DMS 273 treated with DMSO at 0.1 percent for 48 hours (cell line): ENCODE results near the gene ROMO1.

Experiments
- DNase-seq: peaks from one replicate; lab custom pipeline; 2025; lab: John Stamatoyannopoulos, UW

Gene ROMO1

DNA sequence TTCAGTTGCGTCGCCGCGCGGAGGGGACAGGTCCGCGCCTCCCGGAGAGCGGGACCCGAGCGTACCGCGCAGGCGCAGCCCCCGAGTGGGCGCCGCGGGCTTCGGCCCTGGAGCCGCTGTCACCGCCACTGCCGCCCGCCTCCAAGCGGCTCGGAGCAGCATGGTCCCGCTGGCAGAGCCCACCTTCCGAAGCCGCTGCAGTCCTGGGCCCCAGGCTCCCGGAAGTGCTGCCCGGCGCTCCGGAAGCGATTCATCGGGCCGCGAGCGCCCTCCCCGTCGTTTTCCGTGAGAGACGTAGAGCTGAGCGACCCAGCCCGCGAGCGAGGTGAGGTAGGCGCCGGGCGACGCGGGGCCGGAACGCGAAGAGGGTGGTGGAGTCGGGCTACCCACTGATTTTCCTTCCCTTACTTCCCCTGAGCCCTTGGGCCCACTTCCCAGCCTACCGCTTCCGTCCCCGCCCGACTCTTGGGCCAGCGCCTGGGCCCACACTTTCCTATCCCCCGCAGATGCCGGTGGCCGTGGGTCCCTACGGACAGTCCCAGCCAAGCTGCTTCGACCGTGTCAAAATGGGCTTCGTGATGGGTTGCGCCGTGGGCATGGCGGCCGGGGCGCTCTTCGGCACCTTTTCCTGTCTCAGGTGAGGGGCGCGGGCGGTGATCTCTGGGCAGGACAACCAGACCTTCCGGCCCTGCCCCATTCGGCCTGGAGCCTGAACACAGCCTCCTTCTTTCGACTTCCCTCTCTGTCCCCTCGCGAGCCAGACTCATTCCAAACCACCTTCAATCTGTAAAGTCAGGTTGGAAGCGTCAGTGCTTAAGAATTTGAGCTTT is at the start of gene ROMO1, which contains the start of gene NFS1:
Gene ROMO1 (plus strand): TSS at position 279 of the 830 bp plus-strand sequence. CDS start 228 bp downstream, at position 507.
Gene NFS1 (minus strand): TSS at position 226 of the 830 bp plus-strand sequence. CDS start 64 bp downstream, at position 162.
- DNase-seq = peak; percentile 29

DNA sequence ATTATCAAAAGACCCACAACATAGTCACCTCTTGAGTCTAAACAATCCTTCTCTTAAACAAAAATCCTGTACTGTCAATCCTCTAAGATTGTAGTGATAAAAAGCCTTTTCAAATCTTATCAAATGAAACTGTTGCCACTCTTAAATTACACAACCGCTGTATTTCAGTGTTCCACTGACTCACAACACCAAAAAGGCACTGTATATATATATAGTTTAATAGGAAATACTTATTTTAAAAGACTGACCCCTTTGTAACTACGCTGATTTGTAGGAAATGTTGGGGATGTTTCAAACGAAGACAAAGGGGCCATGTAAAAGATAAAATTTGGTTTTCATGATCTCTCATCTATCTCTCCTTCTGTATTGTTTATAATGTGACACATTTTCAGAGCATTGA is 48.6 kb upstream of the ROMO1 start:
- no peak for DNase-seq

DNA sequence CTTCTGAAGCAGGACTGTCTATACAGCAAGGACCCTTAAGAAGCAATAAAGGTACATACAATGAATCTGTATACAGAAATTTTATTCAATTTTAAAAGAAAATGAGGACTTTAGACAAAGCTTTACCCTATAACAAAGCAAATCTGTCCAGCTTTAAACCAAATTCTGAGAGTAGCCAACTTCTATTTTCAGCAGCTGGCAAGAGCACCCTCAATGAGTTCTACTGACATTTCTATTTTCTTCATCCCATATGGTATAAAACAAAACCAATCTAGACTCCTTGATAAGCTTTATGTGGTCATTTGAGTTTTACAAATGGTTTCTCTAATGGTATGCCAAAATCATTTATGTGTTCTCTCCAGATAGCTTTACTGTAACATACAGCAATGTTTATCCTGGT is 47.2 kb upstream of the ROMO1 start:
- DNase-seq = no peak

GRCh38 chr20:35652641-35653429 is 46.4 kb upstream of the ROMO1 start:
- no peak for DNase-seq

GRCh38 chr20:35653430-35653734 is 45.8 kb upstream of the ROMO1 start:
- DNase-seq = no peak

- DNase-seq = no peak
Observed at GRCh38 chr20:35653893-35654292, 45.3 kb upstream of the ROMO1 start.

DNA sequence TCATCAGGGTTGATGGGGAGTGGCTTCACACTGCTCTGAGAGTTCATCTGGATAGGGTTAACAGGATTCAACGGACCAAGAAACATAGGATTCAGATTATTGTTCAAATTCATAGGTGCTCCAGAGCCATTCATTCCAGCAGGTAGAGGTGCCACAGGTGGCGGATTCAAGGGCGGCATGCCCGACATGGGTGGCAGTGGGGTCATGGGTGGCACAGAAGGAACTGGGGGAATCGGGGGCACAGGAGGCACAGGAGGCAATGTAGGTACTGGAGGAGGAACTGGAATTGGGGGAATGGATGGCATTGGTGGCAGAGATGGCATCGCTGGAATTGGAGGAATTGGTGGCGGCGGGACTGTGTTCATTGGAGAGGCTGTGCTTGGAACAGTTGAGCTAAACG is 44.8 kb upstream of the ROMO1 start:
- no peak for DNase-seq

GRCh38 chr20:35657271-35657670 is 41.9 kb upstream of the ROMO1 start:
- DNase-seq = no peak

GRCh38 chr20:35660122-35660937 is 38.9 kb upstream of the ROMO1 start:
- DNase-seq = no peak

DNA sequence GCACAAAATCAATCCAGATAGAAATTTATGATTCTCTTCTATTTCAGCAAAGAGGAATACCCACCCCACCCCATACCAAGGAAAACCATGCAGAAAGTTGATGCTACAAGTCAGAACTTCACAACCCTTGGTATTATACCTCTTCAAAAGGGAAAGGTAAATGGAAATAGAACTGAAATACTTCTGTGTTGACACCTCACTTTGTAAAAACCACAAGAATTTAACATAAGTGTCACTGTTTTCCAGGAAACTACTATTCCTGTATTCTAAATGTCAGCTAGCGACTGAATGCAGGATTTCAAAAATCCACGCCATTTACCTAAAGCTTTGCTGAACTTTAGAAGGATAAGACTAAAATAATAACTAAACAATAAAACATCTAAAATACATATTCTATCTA is 38.2 kb upstream of the ROMO1 start:
- no peak for DNase-seq

DNA sequence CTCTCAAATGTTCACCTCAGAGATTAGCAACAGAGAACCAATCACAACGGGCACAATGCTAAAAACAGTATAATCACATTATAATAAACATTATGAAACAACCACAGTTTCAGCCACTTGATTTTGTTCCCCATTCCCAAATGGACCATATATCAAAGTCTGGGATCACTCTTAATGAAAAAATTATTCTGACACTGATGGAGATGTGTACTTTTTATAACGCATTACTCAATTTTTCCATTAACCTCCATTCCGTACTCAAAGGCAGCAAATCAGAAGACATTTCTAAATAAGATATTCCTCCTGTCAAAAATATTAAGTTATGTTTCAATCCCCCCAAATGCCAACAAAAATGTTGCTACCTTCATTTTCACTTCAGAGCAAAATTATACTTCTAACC is 37.3 kb upstream of the ROMO1 start:
- no peak for DNase-seq

DNA sequence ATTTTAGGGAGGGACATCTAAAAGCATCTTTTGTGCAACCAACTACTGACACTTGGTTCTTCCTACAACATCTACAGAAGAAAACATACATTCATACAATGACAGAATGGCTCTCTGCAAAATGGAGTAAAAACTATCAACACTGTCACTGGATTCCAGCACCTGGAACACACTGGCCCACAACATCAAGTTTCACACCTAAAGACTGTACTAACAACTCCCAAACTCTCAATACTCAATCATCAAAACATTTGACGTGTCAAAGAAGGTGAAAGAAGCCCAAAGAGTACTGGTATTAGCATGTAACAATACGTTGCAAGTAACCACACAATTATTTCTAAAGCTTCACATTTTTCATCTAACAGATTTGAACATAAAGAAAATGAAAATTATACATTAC is 36.7 kb upstream of the ROMO1 start:
- DNase-seq = no peak

DNA sequence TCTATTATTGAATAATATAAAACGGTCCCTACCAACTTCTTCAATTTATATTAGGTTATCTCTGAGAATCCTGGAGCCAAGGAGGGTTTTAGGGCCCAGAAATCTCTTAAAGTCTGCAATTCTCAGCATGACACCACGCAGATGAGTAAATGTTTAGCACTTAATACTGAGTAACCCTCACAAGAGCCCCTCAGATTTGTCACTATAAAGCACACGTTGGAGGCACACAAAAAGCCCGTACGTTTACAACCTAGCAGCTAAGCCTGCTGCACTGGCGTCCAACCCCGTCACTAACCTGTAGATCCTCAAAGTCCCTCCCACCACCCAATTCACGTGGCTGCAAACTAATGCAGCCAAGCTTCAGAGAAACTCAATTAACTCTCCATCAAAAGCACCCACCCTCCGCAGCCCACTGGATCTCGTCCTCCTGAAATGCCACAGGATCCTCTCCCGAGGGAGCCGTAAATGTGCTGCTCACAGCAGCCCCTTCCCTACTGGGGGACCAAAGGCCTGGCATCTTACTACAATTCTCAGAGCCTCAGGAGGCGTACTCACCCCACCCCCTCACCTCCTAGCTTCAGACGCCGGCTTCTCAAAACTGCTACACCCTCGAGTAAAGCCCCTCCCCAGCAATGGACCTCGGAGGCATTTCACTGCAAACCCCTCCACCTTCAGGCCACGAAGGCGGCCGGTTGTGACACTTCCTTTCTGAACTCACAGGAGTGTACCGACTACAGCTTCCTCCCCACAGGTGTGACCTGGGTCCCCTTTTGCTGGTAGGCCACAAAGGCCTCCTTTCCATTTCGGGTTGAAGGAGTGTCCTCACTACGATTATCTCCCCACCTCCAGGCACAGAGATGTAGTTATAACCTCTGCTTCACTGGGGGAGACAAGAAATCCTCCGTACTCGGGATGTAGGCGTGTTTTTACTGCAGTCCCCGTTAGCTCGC is 35.4 kb upstream of the ROMO1 start:
- peak; percentile 10 for DNase-seq

GRCh38 chr20:35664466-35665206 is 34.6 kb upstream of the ROMO1 start, which contains the start of the genes CPNE1 and RBM12:
CPNE1 (minus strand) TSS chr20:35664900; CDS start chr20:35632923, 31,977 bp downstream.
RBM12 (minus strand) TSS chr20:35664900; CDS start chr20:35655322, 9,578 bp downstream.
- DNase-seq = peak; percentile 66

GRCh38 chr20:35665949-35666288 is 33.3 kb upstream of the ROMO1 start:
- DNase-seq = no peak

DNA sequence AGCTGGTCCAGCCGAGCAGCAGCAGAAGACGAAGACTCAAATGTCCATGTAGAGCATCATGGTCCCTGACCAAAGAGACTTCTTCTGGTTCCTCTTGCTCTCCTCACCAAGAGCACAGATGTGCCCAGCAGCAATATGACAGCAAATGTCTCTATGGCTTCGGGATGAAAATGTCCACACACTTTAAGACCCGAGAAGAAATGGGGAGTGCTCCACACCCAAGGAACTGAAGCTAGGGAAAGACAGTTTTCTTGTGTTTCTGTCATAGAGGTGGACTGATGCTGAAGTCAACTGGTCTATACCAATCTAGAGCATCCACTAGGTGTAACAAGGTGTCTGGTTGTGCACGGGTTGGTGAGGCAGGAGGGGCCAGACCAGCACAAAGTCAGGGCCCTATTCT is 30.0 kb upstream of the ROMO1 start:
- DNase-seq = no peak

GRCh38 chr20:35669681-35670080 is 29.5 kb upstream of the ROMO1 start:
- DNase-seq = no peak

DNA sequence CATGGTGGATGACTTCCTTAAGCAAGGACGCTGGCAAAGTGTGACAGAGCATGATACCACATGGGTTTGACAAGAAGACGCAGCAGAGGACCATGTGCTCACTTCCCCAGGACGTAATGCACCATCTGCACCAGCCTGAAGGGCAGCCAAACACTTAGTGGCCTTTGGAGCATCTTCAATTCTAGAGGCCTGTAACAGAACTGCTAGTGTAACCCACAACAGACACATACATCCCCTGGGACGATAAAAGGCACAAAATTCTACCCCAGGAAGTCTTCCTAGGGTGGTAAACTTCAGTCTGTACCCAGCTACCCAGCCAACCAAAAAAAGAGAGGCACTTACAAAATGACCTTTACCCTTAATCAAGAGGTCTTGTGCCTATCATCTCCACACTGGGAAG is 25.3 kb upstream of the ROMO1 start:
- no peak for DNase-seq

- no peak for DNase-seq
Observed at GRCh38 chr20:35674921-35675320, 24.3 kb upstream of the ROMO1 start.

- DNase-seq = no peak
Observed at GRCh38 chr20:35680452-35681183, 18.6 kb upstream of the ROMO1 start.
